Measurements from ENCODE around the gene MRPL43.

MRPL43 gene

DNA sequence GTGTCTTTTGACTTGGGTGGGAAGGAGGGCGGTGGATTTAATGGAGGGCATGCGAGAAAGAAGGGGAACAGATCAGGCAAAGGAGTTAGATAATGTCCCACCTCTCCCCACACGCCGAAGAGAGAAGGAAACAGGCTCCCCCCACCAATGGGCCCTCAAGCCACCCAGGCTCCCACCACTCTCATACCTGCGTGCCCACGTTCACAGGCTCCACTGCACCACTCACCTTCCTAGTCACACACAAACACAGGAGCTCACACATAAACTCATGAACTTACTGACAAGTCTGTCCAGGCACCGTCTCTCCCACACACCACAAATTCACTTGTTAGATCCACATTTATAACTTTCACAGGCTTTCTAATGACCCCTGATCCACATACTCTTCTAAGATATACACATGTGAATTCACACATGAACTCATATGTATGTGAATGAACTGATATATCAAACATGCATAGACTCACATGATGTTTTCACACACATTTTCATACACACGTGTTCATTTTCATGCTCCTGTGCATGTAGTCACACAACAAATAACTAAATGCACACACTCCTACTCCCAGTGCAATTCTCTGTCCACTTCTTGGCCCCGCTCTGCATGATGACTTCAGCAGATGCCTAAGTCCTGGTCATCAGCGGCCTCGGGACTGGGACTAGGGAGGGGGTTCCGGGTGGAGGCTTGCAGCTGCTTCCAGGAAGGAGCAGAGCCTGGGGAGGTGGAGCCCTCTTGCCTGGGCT is 13.8 kb upstream of the MRPL43 start:
- peak; percentile 19 for DNase-seq

DNA sequence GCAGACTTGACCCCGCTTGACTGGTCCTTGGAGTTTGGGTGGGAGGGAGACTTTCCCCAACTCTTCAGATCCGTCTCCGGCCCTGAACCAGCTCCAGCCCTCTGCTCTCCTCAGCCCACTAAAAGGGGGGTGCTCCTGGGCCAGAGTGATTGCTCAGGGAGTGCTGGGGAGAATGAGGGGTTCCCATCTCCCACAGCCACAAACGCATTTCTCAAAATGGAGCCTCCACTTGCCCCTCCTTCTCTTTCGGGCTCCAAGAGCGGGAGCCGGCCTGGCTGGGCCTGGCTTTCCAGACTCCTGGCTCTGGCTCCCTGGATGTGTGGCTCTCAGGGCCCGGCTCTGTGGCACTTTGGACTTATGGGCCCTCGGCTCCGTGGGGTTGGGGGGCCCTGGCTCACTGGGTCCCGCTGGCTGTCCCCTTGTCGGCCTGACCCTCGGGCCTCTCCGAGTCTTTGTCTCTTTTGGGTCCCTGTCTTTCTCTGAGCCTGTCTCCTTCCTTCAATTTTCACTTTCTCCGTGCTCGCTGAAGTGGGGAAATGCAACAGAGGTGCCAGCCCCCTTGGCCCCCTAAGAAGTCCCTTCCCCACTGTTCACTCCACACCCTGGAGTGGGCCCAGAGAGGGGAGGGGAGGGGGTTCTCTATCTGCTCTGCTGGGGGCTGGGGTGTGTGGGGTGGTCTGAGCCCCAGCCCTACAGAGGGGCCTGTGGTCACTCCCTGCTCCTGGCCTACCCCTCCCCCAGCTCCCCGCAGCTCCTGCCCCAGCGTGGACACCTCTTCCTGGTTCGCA is 13.0 kb upstream of the MRPL43 start:
- DNase-seq: peak; percentile 44

DNA sequence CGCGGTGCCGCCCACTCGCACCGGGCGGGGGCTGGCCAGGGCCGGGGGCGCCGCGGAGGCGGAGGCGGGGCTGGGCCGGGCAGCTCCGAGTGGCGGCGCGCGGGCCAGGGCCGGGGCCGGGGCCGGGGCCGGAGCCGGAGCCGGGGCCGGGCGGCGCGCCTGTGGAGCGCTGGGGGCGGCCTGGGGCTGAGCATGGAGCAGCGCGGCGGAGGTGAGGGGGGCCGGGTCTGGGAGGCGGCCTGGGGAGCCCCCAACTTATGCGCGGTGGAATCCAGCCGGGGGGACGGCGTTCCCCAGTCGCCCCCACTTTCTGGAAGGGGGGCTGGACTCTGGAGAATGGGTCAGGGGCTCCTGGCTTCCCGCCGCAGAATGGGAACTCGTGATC is 12.4 kb upstream of the MRPL43 start, which contains the start of gene LZTS2:
Gene LZTS2 (plus strand): TSS at position 67 of the 385 bp plus-strand sequence. CDS start 2,731 bp downstream, outside the sequence.
- DNase-seq: peak; percentile 45

DNA sequence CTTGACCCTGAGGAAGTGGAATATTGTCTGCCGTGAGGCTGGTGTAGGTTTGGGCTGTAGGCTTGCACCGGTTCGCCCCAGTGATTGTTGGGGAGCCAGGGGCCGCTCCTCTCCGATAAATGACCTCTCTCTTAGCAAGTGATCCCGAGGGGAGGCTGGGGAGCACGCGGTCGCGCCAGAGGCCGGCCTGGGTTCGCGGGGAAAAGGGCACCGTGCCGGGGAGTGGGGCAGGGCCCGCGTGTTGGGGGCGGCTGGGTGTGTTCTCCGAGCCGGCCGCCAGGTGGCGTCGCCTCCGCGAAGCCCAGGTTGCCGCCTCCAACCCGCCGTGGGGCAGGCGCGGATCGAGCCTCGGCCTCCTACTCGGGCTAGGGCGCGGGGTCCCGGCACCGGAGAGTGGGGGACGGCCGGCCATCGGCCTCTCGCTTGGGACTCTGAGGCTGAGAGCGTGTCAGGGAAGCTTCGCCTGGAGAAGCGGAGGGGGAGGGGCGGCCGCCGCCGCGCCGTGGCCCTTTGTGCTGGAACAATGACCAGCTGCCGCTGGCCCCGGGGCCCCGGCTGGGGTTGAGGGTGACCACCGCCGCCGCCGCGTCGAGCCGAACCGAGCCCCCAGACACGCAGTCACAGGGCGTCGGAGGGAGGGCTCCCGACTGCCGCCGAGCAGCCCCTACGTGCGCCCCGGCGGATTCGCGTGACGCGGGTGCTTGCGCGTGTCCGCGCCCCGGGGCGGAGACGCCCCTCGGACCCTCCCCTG is 11.9 kb upstream of the MRPL43 start:
- peak; percentile 63 for DNase-seq

DNA sequence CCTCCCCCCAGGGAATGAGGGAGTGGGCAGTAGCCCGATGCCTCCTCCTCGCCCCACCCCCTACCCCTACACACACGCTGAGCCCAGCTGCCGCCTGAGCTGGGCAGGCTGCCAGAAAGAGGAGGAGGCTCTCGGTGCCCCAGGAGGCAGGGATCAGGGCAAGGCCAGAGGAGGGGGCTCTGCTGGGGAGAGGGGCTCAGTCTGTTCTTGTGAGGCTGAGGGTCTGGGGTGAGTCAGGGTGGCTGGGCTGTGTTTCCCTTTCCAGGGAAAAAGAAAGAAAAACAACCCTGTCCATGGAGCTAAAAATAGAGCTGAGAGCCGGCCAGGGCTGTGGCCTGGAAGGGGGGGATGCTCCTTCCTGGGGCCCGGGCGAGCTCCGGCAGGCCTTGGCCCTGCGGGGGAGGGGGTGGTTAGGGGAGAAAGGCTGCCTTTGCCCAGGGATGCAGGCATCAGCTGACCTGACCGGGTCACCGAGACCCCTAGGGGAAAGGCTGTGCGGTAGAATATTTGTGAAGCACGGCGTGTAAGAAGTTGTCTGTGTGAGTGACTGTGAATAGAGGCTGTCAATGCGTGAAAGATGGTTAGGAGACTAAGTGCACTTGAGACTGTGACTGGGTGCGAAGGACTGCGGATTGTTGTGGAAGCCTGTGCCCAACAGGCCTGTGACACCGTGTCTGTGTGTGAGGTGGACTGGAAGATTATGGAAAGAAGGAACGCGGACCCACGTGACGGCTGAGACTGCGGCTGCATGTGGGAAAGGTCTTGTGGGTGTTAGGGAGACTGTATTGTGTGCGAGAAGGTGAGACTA is 11.1 kb upstream of the MRPL43 start:
- DNase-seq: peak; percentile 88

DNA sequence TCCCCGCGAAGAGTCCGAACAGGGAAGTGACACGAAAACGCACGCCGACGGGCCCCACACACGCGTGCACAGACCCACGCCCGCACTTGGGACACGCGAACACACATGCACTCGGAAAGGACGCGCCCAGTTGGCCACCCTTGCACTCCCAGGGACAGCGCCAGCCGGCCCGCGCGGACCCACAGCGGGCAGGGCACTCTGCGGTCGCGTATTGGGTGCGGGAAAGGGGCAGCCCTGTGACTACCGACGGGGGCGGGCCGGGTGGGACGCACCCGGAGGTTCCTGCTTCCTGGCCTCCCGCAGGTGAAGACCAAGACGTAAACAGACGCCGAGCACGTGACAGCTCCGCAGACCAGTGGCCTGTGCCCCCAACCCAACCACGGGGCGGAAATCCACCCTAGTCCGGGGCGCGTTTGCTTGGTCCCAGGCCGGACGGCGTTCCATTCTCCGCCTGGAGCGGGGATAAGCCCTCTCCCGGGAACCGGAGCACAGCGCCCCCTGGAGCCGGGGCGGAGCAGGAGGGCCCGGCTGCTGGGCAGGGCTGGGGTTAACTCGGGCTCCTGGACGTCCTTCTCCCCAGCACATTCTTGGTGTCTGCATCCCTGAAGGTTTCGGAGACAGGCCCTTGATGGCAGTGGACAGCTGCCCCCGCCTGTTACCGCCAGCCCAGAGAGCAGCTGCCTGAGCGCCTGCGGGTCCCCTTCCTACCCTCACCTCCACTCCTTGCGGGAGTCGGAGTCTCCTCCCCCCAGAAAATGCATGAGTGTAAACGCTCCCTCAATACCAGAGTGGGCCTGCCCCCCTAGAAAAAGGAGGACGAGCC is 10.3 kb upstream of the MRPL43 start:
- peak; percentile 71 for DNase-seq

DNA sequence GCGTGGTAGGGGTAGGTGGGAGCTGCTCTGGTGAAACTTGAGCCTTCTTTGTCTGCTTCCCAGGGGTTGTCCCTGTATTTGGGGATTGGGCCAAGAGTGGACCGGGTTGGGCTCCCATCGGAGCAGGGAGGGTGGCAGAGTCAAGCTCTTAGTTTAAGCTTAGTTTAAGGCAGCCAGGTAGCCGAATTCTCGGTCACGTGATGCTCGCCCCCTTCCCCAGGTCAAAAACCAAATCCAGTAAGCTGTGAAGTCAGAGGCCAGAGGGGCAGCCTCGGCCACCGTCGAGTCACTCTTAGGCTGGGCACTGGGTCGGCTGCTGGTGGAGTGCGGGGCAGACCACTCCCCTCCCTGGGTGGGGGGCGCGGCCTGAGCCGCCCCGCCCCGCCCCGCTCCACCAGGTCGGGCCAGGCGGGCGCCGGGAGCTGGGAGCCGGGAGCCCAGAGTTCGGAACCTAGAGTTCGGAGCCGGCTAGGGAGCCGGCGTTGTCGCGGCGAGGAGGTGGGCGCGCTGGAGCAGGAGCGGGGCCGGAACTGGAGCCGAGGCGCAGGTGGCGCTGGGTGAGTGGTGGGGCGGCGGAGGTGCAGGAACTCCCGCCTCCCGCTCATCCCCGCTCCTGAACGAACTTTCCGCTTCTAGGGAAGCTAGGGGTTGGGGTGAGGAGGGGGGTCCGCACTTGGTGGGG is 9.5 kb upstream of the MRPL43 start:
- DNase-seq: peak; percentile 71

DNA sequence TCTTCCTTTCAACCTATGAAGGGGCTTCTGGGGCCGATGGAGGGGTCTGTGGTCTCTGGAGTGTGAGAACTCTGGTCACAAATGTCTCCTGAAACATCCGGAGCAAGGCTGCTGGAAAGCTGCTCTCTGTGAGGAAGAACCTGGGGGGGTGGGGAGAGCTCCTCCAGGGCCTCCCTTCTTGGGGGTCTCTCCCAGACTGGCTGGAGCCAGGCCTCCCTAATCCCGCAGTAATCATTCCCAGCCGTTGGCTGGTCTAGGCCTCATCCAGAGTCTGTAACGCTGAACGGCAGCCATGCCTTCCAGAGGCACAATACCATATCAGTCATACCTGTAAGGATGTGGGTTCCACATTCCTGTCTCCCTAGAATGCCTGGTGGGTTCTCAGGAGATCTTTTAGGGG is 7.9 kb upstream of the MRPL43 start:
- no peak for DNase-seq

DNA sequence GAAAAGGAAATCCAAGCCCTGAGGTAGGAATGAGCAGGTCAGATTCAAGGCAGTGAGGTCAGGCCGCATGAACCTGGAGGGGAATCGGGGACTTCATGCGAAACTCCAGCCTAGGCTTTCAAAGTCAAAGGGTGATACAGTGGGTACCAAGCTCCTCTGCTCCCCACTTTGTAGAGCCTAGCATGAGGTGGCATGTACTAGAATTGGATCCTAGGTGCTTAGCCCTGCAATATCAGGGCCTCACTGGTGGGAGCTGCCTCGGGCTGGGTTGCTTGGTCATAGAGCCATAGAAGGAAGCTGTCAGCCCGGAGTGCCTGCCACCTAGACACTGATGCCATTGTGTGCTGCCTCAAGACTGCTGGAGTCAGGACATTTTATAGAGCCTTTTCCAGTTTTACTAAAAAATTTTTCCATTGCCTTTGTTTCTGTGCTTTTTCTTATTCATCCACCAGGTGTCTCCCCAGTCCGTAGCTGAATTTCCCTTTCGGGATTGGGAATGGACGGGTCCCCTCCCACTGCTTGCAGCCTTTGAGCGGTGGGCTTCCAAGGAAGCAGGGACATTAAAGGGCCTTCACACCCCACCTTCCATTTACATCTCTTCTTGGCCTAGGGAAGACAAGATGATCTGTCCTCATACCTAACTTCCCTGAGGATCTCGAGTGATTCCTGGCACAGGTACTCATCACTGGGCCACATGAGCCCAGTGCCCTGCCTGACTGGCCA is 6.8 kb upstream of the MRPL43 start:
- peak; percentile 12 for DNase-seq

DNA sequence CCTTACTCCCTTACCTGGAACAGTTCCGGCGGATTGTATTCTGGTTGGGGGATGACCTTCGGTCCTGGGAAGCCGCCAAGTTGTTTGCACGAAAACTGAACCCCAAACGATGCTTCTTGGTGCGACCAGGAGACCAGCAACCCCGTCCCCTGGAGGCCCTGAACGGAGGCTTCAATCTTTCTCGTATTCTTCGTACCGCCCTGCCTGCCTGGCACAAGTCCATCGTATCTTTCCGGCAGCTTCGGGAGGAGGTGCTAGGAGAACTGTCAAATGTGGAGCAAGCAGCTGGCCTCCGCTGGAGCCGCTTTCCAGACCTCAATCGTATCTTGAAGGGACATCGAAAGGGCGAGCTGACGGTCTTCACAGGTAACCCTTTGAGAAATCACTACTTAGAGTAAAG is 1.8 kb upstream of the MRPL43 start:
- DNase-seq: no peak

DNA sequence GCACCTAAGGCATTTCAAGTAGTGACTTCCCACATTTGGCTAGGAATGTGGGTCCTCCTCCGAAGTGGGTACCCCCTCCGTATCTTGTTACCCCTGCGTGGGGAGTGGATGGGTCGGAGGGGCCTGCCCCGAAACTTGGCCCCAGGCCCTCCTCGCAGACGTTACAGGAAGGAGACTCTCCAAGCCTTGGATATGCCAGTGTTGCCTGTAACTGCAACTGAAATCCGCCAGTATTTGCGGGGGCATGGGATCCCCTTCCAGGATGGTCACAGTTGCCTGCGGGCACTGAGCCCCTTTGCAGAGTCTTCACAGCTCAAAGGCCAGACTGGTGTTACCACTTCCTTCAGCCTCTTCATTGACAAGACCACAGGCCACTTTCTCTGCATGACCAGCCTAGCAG is 869 bp upstream of the MRPL43 start:
- DNase-seq: no peak

DNA sequence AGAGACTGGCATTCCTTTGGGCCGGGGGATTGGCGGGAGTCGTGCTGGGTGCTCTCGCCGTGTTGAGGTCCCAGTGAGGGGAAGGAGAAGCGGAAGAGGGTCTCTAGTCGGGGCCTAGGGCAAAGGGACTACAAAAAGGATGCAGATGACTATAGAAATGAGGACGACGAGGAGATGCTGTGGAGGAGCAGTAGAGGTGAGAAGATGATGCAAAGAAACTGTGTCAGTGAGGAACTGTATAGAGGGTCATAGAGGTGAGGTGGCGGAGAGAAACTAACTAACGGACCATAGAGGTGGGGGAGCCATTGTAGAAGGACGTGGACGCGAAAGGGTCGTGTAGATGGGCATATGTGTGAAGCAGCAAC is 370 bp upstream of the MRPL43 start:
- no peak for DNase-seq

DNA sequence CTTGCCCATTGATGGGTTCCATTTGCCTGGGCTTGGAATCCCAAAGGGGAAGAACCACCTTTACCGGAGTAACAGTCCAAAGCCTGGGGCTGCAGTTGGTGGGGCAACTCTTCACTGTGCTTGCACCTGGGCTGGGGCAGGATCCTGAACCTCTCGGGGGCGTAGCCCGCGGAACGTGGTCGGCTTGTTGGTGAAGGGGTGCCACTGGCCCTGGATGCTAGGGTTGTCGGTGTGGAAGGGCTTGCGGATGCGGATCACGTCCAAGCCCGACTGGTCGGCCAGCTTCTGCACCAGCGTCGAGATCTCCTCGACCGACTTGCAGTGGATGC is 710 bp downstream of the MRPL43 start:
- no peak for DNase-seq

DNA sequence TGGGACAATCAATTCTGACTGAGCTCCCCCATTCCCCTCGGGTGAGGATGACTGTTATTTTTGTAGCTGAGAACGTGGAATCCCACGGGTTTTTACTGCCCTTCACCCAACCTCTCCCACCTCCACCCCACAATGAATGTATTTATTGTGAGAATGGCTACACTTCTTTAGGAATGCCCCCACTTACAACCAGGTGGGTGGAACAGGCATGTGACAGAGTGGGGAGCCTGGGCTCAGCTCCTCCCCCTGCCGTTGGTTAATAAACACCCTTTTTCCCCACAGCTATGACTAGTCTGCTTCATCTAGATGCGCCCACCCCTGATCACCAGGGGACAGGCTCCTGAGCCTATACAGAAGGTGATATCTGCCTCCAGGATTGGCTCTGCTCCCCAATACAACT is 2.0 kb downstream of the MRPL43 start:
- DNase-seq: no peak

DNA sequence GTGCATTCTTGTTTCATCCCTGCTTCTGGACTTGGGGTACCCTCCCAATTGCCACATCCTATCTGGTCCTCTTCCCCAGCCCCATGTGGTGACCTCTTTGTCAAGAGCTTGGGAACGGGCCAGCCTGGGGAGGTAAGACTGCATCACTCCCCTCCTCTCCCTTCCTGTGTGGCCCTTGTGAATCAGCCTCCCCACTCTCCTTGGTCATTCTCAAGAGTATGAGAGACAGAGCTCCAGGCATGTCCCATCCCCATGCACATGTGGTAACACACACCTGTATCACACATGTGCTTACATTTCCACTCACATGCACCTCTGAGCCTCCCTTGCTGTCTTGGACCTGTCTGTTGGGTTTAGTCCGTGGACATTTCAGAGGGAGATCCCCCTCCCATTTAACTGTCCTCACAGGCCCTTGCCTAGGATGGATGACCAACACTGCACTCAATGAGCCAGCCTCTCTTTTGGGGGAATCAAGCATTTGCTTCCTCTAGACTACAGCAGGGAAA is 2.6 kb downstream of the MRPL43 start:
- no peak for DNase-seq

DNA sequence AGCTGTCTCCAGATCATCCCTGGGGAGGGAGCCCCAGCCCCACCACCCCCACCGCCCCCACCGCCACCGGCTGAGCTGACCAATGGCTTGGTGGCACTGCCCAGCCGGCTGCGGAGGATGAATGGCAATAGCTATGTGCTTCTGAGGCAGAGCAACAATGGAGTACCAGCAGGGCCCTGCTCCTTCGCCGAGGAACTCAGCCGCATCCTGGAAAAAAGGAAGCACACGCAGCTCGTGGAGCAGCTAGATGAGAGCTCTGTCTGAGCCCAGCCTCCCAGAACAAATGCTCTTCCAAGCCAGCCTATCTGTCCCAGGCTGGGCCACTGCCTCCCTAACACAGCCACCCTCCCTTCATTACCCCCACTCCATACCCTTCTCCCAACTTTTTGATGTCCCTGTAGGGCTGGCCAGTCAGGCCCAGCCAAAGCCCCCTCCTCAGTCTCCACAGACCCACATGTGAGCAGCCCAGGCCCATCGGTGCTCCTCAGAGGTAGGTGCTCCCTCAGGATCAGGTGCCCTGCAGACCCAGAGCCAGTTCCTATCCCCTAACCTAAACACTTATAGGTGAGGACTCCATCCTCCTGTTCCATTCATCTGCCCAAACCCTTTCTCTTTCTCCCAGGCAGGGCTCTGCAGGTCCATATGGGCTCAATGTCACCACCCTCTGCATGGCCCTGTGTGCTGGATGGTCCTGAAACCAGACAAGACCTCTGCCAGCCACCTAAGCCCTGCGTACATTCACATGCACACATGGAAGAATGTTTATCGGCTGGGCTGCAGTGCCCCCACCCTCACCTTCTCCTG is 3.2 kb downstream of the MRPL43 start:
- DNase-seq: no peak

DNA sequence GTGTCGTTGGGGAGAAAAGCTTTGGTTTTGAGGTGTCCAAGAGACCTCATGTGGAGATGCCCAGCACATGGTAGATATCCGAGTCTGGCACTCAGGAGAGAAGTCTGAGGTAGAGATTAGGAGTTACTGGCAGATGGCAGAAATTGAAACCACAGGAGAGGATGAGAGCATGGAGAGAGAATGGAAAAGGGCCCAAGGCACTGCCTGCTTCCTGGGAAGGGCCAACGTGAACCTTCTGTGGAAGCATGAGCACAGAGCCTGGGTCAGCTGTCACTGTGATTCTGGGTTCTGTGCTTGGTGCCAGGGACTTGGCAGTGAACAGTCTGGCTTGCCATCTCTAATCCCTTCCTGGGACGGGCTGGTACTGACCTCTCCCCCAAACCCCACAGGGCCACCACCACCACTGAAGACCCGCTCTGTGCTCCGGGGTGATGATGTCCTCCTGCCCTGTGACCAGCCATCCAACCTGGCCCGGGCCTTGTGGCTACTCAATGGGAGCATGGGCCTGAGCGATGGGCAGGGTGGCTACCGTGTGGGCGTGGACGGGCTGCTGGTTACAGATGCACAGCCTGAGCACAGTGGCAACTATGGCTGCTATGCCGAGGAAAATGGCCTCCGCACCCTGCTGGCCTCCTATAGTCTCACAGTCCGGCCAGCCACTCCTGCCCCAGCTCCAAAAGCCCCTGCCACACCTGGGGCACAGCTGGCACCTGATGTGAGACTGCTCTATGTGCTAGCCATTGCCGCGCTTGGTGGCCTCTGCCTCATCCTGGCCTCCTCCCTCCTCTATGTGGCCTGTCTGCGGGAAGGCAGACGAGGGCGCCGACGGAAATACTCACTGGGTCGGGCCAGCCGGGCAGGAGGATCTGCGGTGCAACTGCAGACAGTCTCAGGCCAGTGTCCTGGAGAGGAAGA is 4.1 kb downstream of the MRPL43 start:
- DNase-seq: no peak

DNA sequence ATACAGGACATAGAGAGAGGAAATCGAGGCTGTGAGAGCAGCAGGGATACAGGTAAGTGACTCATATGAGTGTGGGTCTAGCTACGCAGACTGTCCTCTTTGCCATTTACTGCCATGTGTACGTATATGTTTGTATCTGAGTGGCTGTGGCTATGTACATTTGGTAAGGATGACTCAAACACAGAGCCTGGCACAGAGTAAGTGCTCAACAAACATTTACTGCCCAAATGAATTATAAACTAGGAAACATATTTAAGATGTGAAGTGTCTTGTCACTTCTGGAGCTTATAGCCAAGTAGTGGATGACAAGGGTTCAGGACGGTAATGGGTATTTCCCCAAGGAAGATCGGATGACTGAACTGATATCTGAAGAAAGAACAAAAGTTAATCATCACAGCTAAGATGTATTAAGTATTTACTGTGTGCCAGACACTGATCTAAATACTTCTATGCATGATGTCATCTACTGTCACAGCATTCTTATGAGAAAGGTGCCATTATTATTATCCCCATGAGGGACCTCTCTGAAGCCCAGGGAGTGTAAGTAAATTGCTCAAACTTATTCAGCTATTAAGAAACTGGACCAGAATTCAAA is 6.0 kb downstream of the MRPL43 start:
- no peak for DNase-seq

Measured in NCI-H510A treated with DMSO at 0.1 percent for 48 hours (cell line).